ENCODE data around the gene TNIP1.

DNA sequence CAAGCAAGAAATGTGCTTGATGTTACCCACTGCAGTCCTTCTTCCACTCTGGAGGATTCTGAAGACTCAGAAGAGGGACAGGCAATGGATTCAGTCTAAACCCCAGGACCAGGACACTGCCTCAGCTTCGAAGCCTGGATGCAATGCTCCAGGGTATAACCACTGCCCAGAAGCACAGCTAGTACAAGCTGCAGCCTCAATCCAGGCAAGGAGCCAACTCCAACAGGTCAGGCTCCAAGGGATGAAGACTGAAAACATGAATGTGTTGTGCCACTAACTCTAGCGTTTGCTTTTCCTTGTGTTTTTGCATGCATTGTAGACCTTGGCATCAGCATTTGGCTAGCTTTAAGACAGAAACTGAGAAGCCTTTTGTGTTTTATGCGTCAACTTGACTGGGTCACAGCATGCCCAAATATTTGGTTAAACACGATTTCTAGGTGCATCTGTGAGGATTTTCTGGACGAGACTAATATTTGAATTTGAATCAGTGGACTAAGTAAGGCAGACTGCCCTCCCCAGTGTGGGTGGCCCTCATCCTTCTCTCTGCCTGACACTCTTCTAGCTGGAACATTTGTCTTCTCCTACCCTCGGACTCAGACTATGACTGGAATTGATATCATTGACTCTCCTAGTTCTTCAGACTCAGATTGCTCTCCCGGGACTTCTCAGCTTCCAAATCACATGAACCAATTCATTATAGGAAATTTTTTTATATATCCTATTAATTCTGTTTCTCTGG is 81.0 kb downstream of the TNIP1 start:
- TF ChIP-seq, protein P1, sequence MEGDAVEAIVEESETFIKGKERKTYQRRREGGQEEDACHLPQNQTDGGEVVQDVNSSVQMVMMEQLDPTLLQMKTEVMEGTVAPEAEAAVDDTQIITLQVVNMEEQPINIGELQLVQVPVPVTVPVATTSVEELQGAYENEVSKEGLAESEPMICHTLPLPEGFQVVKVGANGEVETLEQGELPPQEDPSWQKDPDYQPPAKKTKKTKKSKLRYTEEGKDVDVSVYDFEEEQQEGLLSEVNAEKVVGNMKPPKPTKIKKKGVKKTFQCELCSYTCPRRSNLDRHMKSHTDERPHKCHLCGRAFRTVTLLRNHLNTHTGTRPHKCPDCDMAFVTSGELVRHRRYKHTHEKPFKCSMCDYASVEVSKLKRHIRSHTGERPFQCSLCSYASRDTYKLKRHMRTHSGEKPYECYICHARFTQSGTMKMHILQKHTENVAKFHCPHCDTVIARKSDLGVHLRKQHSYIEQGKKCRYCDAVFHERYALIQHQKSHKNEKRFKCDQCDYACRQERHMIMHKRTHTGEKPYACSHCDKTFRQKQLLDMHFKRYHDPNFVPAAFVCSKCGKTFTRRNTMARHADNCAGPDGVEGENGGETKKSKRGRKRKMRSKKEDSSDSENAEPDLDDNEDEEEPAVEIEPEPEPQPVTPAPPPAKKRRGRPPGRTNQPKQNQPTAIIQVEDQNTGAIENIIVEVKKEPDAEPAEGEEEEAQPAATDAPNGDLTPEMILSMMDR (IDR thresholded peaks at IDR 0.05) = no peak
- TF ChIP-seq POLR2A (IDR thresholded peaks at IDR 0.05) = no peak

Data from adrenal gland (tissue), 5 donors.